ENCODE data around the gene SPAG16.

The SPAG16 gene

GRCh38 chr2:214031566-214031965 is 747.3 kb downstream of the SPAG16 start:
- no peak for TF ChIP-seq CTCF (conservative IDR thresholded peaks at IDR 0.05; ENCODE audit: control insufficient read depth, insufficient read depth, low read depth, low read length)
- no peak overlapping the region for H3K4me3 ChIP-seq (ENCODE audit: control insufficient read depth, low read depth, low read length)
- DNase-seq (ENCODE audit: low read depth), result no peak

GRCh38 chr2:214034417-214034816 is 750.2 kb downstream of the SPAG16 start:
- no peak for DNase-seq (ENCODE audit: low read depth)
- no peak for TF ChIP-seq CTCF (conservative IDR thresholded peaks at IDR 0.05; ENCODE audit: control insufficient read depth, insufficient read depth, low read depth, low read length)
- H3K4me3 ChIP-seq (ENCODE audit: control insufficient read depth, low read depth, low read length), result no peak overlapping the region

- TF ChIP-seq CTCF (conservative IDR thresholded peaks at IDR 0.05; ENCODE audit: control insufficient read depth, insufficient read depth, low read depth, low read length), result no peak
- no peak overlapping the region for H3K4me3 ChIP-seq (ENCODE audit: control insufficient read depth, low read depth, low read length)
Observed at GRCh38 chr2:214035091-214035852, 751.0 kb downstream of the SPAG16 start.

GRCh38 chr2:214035921-214036320 is 751.7 kb downstream of the SPAG16 start:
- no peak for DNase-seq (ENCODE audit: low read depth)
- no peak for TF ChIP-seq CTCF (conservative IDR thresholded peaks at IDR 0.05; ENCODE audit: control insufficient read depth, insufficient read depth, low read depth, low read length)
- no peak overlapping the region for H3K4me3 ChIP-seq (ENCODE audit: control insufficient read depth, low read depth, low read length)

More at GRCh38 chr2:214035091-214035852, 751.0 kb downstream of the SPAG16 start:
- DNase-seq (ENCODE audit: low read depth), result no peak

- no peak for TF ChIP-seq CTCF (conservative IDR thresholded peaks at IDR 0.05; ENCODE audit: control insufficient read depth, insufficient read depth, low read depth, low read length)
- no peak overlapping the region for H3K4me3 ChIP-seq (ENCODE audit: control insufficient read depth, low read depth, low read length)
- DNase-seq (ENCODE audit: low read depth), result no peak
Observed at GRCh38 chr2:214038186-214038585, 753.9 kb downstream of the SPAG16 start.

GRCh38 chr2:214050731-214051130 is 766.5 kb downstream of the SPAG16 start:
- H3K4me3 ChIP-seq (ENCODE audit: control insufficient read depth, low read depth, low read length), result no peak overlapping the region
- peak; percentile 7 for DNase-seq (ENCODE audit: low read depth)
- TF ChIP-seq CTCF (conservative IDR thresholded peaks at IDR 0.05; ENCODE audit: control insufficient read depth, insufficient read depth, low read depth, low read length), result no peak
